Measurements from ENCODE around the gene MIPEP.

The MIPEP gene

DNA sequence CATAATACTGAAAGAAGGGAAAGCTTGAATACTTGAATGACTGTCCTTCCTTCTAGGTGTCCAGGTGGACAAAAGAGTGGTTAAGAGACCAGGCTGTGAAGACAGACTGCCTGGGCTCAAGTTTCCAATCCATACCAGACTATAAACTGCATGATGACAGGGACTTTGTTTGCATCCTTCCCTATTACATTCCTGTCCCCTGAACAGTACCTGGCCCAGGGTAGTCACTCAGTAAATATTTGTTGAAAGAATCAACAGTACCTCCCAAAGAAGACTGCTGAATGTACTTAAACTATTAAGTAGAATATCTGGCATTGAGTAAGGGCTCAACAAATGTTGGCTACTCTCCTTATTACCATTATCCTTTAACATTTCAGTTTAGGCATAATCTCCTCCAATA lies 29.7 kb downstream of the MIPEP start:
- TF ChIP-seq, protein P1, sequence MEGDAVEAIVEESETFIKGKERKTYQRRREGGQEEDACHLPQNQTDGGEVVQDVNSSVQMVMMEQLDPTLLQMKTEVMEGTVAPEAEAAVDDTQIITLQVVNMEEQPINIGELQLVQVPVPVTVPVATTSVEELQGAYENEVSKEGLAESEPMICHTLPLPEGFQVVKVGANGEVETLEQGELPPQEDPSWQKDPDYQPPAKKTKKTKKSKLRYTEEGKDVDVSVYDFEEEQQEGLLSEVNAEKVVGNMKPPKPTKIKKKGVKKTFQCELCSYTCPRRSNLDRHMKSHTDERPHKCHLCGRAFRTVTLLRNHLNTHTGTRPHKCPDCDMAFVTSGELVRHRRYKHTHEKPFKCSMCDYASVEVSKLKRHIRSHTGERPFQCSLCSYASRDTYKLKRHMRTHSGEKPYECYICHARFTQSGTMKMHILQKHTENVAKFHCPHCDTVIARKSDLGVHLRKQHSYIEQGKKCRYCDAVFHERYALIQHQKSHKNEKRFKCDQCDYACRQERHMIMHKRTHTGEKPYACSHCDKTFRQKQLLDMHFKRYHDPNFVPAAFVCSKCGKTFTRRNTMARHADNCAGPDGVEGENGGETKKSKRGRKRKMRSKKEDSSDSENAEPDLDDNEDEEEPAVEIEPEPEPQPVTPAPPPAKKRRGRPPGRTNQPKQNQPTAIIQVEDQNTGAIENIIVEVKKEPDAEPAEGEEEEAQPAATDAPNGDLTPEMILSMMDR (IDR thresholded peaks at IDR 0.05; ENCODE audit: low read depth, low read length, missing control alignments) = no peak
- no peak overlapping the region for H3K4me3 ChIP-seq (ENCODE audit: low read depth, low read length)
- DNase-seq (ENCODE audit: low read depth) = no peak

DNA sequence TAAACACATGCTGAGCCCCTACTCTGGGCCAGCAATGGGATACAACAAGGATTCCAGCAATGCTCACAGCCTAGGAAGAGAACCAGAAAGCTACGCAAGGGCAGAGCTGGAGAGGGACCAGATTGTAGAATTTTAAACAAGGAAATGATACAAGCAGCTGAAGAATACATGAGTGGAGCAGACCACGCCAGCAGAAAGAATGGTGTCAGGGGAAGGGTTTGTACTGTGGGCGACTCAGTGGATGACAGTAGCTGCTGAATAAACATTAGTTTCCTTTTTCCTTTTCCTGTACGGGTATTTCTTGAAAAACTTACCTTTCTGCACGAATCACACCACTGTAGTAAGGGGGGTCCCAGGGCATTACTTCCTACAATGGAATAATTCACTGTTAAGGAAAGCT lies 30.7 kb downstream of the MIPEP start:
- DNase-seq (ENCODE audit: low read depth) = no peak
- TF ChIP-seq, protein P1 (IDR thresholded peaks at IDR 0.05; ENCODE audit: low read depth, low read length, missing control alignments) = no peak
- H3K4me3 ChIP-seq (ENCODE audit: low read depth, low read length) = no peak overlapping the region

DNA sequence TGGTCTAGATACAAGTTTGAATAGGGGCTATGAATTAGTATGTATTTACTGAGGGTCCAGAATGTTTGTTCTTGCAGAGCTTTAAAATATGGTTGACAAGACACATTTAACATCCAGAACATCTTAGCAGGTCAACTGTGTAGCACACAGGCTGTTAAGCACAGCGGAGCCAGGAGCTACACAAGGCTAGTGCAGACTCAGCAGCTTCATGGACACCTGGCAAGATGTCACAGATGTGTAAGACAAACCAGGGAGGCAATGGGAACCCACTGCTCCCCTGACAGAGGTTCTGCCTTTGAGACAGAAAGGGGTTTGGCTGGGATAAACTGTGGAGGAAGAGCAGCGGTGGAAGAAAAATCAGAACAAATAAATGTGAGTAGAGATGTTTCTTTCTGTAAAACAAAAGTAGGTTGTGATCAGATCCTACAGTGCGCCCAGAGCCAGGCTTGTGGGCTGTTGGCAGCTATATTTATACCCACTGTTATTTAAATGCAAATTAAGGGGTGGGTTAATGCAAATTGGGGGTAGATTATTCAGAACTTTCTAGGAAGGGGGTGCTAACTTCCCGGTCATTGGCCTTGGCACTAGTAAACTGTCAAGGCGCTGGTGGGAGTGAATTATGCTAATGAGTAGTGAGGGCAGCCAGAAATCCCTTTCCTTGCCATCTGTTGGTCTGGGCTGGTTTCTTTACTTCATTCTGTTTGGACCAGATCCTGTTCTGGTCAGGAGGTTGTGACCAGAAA lies 33.0 kb downstream of the MIPEP start:
- no peak for DNase-seq (ENCODE audit: low read depth)
- H3K4me3 ChIP-seq (ENCODE audit: low read depth, low read length) = no peak overlapping the region
- TF ChIP-seq, protein P1 (IDR thresholded peaks at IDR 0.05; ENCODE audit: low read depth, low read length, missing control alignments) = no peak

DNA sequence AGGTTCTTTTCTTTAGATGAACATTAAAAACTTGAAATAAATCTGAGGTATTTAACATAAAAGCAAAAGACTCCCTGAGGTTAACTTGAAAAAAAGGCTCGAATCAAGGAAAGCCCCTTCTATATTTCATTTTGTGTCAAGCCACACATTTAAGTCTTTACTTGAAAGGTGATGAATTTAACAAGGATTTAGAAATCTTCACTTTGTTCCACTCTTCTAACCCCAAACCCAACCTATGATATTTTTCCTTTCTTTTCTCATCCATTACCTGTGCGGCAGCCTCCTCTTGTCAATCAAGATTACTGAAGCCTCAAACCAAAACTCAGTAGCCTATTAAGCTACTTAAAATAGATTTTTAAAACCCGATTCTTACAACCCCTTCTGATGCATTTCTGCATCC lies 33.8 kb downstream of the MIPEP start:
- no peak overlapping the region for H3K4me3 ChIP-seq (ENCODE audit: low read depth, low read length)
- TF ChIP-seq, protein P1 (IDR thresholded peaks at IDR 0.05; ENCODE audit: low read depth, low read length, missing control alignments) = no peak
- no peak for DNase-seq (ENCODE audit: low read depth)

DNA sequence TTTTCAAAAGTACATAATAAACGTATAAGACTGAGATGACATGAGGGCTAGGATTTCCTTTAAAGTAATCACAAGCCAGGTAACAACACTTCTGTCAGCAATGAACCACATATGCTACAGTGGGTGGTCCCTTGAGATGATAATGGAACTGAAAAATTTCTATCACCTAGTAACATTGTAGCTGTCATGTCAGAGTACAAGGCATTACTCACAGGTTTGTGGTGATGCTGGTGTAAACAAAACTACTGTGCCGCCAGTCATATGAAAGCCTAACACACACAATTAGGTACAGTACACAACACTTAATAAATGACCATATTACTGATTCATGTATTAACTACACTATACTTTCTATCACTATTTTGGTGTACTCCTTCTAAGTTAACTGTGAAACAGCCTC lies 36.8 kb downstream of the MIPEP start:
- no peak for DNase-seq (ENCODE audit: low read depth)
- H3K4me3 ChIP-seq (ENCODE audit: low read depth, low read length) = no peak overlapping the region
- TF ChIP-seq, protein P1 (IDR thresholded peaks at IDR 0.05; ENCODE audit: low read depth, low read length, missing control alignments) = no peak

DNA sequence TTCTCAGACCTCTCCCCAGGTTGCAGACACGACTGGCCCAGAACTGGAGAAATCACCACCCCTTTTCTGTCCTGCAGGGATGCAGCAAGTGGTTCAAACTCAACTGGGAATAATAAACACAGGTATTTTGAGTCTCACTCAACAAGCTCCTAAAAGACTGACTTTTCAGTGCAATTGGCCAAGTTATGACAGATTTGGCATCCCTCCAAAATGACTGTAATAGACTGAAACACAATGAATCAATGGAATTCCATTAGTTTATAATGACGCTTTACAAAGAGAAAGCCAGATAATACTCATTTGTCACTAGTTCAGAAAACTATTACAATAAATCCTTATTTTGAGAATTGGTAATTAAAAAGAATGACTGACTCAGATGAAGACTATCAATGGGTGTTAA lies 38.1 kb downstream of the MIPEP start:
- TF ChIP-seq, protein P1 (IDR thresholded peaks at IDR 0.05; ENCODE audit: low read depth, low read length, missing control alignments) = no peak
- no peak for DNase-seq (ENCODE audit: low read depth)
- no peak overlapping the region for H3K4me3 ChIP-seq (ENCODE audit: low read depth, low read length)

DNA sequence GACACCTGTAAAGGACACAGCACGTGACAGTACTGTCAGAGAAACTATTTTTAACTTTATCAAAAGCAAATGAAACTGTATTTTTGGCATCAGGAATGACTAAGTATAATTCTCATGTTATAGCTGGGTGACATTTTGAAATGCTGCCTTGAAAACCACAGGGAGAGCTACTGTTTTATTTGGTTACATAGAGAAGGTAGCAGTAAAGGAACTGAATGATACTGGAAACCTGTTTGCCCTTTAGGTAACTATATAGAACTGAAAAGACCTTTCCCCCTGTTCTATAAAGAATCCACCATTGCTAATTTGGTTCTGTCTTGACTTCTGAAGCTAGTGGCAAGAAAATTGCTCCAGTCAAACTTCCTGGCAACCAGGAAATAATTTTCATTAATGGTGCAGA lies 39.1 kb downstream of the MIPEP start:
- no peak for DNase-seq (ENCODE audit: low read depth)
- no peak overlapping the region for H3K4me3 ChIP-seq (ENCODE audit: low read depth, low read length)
- TF ChIP-seq, protein P1 (IDR thresholded peaks at IDR 0.05; ENCODE audit: low read depth, low read length, missing control alignments) = no peak
